NCI-H146 (cell line): ENCODE data around the gene NEK6.

ENCODE experiments used
- DNase-seq: peaks from one replicate; lab custom pipeline; 2025; lab: John Stamatoyannopoulos, UW

Gene NEK6

DNA sequence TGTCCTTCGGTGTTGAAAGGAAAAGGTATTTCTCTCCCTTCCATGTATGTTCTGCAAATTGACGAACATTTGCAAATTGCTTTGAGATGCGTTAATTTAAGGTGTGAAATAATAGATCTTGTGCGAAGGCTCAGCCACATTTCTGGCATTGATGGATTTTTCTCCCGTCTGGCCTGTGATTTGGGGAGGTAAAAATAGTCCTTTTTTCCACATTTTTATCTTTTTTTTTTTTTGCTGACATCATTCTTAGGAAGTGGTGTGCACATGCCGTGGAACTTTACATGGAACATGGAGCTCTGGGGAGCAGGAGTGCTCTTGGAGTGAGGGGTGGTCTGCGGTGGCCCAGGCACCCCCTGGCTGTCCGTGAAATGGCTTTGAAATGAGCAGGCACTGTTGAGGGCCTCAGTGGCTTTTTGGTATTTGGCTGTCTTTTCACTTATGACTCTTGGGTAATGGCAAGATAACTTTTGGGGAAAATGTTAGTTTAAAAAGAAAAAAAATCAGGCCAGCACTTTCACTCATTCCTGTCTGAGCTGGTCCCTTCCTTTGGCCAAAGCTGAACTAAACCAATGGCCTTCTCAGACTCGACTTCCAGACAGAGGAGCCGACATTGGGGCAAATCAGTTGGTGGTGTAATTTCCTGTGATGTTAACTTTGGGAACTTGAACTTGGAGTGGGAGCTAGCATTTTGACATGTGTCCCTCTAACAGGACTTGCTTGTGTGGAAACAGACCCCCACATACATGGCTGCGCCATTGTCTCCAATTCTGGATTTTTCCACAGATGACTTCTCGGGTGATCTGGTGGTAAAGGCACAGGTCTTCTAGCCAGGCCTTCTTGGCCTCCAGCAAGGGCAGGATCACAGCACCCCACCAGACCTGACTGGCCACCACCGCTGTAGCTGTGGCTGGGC, 4.2 kb downstream of the NEK6 start:
- DNase-seq: no peak

DNA sequence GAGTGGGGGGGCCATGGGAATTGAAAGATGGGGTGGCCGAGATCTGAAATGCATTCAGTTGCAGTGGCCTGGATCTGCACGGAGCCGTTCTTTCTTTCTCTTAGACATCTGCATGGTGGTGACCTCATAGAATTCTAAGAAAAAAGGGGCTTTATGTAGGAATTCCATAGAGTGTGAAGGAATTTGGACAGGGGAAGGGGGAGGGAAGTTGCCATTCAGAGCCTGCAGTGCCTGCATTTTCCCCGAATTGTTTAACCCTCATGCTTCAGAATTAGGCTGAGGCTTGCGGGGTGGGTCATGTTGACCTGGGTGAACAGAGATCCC, 4.9 kb downstream of the NEK6 start:
- no peak for DNase-seq

DNA sequence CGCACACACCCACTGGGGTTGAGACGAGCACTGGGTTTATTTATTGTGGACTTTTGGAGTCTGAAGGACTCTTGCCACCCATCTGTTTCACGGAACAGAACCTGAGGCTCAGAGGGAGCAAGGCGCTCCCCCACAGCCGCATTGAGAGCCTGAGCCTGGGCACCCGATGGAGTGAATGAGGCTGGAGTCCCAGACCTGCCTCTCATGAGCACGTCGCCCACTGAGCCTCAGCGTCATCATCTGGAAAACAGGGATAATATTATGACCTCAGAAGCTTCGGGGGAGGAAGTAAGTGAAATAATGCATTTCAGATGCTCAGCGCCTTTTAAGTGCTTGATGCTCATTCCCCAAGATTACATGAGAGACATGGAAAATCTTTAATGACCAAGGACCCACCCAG, 5.5 kb downstream of the NEK6 start:
- no peak for DNase-seq

DNA sequence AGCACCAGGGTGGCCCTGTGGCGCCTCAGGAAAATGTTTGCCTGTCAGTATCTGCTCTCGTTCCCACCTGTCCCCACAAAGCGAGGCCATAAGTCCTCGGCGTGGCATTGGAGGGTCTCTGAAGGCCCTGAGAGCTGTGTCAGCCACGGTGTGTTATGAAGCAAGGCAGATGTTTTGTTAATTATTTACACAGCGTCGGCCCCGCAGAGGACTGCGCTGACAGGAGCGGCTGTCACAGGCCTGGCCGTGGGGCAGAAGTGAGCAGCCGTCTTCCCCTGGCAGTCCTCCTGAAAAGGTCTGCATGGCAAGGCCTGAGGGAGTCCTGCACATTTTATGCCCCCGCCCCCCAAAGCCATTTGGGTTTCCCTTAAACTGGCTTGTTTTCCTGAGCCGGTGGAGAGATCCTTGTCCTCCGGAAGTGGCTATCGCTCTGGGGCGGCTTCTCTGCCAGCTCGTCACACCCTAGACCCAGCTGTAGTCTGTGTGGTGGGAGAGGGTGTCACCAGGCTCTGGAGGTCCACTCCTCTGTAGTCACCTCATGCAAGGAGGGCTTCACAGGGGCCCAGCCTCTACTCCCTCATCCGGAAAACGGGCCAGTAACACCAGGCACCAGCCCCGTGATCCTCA, 6.2 kb downstream of the NEK6 start:
- DNase-seq: no peak

DNA sequence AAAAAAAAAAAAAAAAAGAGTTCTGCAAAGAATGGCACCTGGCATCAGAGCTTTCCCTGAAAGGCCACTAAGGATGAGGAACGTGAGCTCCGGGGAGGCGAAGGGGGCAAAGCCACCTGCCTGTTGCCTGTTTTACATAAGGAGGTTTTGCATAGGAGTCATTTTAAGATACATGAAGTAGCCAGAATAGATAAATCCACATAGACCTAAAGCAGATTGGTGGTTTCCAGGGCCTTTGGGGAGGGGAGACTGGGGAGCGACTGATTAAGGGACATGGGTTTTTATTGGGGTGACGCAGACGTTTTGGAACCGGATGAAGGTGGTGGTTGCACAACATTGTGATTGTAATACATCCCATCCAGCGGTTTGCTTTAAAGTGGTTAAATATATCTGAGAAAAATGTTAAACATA, 7.1 kb downstream of the NEK6 start:
- no peak for DNase-seq

DNA sequence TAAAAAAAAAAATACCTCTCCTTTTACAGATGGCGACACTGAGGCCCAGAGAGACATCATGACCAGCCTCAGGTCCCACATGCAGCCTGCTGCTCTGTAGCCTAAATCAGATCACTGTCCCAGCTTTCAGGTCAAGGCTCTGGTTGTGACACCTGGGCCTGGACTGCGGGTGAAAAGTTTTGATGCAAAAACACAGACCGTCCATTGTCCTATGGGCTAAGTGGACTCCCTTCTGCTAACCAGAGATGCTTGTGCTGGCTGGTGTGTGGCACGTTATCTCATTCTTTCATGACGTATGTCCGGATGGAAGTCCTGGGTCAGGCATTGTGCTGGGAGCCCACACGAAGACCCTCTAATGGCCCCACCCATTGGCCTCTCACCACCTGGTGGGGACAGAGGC, 7.8 kb downstream of the NEK6 start:
- DNase-seq: no peak

DNA sequence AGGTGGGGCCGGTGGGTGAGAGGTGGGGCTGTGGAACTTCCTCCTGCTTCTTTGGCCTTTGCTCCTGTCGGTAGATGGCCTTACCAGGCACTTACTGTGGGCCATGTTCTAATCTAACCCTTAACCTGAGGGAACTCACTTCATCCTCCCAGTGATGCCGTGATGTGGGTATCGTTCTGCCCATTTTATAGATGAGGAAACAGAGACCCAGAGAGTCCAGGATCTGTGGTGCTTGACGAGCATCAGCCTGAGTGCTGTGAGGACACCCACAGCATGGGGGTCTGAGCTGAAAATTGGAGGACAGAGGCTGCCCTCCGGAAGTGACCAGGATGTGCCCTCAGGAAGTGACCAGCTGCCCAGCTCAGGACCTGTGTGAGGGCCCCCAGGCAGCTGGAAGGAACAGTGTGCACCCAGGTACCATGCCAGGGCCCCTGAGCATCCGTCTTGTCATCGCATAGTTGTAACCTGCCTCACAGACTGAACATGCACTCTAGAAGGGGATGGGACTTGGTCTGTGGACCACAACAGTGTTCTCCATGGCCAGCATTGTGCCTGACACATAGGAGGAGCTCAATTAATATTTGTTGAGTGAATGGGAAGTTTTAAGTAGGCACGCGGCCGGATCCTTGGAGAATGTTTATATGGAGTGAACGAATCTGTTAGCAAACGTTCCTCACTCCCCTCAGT, 8.5 kb downstream of the NEK6 start:
- DNase-seq: no peak

DNA sequence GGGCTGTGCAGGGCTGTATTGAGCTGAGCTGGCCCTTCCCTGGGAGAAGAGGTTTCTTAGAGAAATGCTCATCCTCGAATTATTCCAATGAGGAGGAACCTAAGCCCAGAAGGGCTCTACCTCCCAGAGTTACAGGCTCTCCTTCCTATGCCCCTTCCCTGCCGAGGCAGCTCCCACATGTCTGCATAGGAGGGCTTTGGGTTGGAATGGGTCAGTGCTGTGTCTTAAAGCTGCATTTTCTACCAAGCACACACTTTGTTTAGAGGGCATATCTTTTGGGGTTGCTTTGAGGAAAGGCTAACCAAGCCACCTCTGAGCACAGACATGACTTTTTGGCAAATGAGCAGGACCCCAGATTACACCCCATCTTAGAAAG, 9.1 kb downstream of the NEK6 start:
- no peak for DNase-seq

DNA sequence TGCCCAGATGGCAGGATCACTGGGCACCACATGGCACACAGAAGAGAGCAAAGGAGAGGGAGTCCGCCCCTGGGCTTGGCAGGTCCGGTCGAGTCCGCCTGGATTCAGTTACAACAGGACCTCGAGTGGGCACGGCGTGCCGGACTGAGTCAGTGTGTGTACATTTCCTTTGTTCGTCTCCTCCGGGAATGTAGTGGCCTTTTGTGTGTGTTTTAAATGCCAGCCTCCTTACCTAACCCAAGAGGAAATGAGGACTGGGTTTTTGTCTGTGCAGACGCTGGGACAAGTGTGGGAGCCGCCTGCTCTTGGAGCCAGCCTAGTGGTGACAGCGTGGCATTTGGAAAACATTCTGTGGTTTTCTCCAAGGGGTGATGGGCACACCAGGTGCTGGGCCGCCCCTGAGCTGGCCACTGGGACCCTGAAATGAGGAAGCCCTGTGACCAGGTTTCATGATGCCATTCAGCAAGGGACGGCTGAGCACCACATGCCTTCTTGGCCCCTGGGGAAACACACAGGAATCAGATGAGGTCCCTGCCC, 9.6 kb downstream of the NEK6 start:
- DNase-seq: no peak

DNA sequence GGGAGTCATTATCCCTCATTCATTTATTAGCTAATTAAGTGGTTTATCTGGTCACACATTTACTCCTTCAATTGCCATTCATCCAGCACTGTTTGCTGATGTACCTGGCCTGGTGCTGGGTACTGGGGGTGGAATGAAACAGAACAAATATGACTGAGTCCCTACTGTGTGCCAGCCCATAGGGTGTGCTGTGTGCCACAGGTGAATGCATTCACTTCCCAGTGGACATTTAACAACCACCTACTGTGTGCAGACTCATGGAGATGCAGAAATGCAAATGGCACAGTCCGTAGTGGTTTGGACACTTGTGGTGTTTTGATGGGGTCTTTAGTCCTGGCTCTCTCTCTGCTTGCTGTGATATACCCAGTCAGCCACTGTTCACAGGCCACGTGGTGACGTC, 10.5 kb downstream of the NEK6 start:
- no peak for DNase-seq

DNA sequence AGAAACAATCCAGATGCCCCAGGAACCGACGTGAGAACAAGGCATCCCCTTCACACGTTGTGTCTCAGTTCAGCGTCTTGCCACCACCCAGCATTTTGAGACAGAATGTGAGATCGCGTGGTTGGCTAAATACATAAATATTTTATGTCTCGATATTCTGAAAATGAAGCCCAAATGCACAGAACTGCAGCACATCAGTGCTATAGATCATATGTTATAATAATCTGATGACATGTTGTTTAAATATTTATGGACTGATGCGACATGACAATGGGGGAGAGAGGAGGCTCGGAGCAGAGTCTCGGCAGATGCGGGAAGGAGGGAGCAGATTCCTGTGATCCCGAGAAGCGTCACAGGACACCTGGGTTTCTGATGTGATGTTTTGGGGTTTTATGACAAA, 10.9 kb downstream of the NEK6 start:
- DNase-seq: no peak

DNA sequence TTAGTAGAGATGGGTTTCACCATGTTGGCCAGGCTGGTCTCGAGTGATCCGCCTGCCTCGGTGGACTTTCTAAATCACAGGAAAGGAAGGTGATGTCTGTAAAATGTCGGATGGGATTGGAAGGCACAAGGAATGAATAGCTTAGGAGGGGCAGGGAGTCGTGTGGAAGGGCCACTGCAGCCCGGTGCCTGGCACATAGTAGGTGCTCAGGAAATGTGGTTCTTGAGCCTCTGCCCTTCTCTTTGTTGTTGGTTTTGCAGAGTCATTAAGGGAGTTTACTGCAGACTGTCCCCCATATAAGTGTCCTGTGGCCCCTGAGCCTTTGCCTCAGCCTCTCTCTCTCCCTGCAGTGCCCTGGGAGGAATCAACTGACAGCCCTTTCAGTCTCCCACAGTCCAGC, 11.8 kb downstream of the NEK6 start:
- DNase-seq: no peak

DNA sequence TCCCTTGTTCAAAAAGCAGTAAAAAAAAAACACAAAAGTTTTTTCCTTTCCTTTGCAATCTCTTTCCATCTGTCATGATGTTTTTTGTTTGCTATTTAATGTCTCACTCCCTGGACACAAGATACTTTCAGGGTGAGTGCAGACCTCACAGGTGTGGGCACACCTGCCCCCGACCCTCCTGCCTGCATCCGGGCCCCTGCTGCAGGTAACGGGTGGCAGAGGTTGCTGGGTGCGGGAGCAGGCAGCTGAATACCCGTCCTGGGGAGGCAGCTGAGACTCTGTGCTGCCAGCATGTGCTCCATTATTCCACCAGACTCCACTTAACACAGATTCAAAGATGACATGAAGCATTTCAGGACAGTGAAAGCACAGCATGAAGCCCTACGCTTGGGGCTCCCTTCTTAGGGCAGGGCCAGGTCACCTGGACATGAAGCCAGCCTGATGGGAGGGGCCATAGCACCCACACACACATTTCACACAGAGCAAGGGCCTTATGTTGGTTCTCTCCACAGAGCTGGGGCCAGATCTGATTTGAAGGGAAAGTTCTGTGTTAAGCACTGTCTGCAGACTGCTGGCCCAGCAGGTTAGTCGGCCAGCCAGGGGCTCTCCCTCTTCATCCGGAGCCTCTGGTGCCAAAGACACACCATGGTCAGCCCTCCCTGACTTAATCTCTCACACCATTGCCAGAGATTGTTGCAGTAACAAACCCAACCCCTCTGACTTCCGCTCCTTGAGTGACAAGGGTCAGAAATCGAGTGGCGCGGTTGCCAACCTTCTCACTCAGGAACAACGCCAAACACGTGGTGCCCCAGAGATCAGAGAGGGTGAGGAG, 13.0 kb downstream of the NEK6 start:
- DNase-seq: peak; percentile 54

DNA sequence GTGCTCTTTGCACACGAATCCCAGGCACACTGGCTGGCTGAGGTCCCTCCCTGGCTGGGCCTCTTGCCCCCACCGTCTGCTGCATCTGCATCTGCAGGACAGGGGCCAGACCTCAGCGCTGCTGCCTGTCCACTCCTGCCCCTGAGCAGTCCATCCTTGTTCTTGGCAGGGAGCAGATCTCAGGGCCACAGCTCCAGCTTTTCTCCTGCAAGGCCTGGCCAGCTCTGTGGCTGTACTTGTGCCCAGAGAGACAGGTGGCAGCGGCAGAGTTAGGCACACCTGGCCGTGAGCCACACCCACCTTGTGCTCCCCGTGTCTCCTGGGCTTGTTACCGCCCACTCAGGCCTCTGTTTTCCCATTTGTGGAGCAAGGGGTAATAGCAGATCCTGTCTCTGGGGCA, 13.9 kb downstream of the NEK6 start:
- DNase-seq: no peak

DNA sequence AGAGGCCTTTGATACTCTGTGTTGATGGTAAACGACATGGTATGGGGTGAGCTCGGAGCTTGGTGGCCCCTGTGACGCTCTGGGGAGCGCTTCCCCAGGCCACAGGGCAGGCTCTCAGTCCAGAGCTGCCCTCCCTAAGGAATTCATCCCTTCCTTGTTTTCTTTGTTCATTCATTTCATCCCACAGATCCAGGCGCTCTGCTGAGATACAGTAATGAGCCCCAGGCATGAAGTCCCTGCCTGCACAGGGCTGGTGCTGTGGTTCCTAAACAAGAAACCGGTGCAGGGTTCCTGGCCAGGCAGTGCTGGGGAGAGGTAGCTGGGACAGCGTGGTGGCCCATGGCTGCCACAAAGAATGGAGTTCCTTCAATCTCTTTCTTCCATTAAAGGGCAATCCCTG, 14.4 kb downstream of the NEK6 start:
- no peak for DNase-seq

DNA sequence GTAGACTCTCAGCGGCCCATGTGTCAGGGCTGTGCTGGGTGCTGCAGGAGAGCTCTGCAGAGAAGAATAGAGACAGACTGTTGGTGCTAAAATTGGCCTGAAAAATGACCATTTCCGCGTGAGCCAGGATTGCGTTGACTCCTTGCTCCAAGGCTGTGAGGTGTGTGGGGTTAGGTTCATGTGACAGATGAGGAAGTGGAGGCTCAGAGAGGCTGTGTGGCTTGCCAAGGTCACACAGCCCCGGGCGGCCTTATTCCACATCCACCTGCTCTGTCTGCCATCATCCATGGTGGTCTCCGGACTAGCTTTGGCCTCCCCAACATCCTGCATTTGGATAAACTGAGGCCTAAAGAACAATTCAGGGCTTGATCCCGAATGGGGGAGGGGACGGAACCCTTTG, 15.2 kb downstream of the NEK6 start:
- no peak for DNase-seq

DNA sequence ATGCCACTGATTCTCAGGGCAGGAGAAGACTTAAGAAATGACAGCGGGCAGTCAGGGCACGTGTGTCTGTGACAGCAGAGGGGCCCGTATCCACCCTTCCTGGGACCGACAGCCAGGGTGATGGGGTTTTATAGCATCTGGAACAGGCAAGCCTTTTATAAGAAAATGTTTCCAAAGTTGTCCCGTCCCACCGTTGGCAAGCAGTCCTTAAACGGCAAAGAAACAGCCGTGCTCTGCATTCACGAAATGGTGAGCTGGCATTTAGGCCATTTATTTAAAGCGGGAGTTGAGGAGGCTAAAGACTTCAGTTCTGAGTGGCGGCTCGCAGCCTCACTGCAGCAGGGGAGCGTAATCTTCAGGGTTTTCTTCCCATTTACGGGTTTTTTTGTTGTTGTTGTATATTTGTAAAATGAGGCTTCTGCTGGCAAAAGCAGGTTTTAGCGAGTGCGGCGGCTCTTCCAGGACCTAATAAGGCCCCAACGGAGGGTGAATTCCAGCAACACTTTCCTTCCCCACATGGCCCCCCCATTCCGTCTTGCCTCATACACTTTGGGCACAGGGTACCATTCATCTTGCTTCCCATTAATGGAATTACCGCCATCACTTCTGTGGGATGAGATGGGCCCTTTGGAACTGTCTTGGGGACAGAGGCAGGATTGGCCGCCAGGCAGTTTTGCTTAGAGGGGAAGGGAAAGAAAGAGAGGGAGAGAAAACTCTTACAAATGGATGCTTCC, 15.8 kb downstream of the NEK6 start:
- no peak for DNase-seq

DNA sequence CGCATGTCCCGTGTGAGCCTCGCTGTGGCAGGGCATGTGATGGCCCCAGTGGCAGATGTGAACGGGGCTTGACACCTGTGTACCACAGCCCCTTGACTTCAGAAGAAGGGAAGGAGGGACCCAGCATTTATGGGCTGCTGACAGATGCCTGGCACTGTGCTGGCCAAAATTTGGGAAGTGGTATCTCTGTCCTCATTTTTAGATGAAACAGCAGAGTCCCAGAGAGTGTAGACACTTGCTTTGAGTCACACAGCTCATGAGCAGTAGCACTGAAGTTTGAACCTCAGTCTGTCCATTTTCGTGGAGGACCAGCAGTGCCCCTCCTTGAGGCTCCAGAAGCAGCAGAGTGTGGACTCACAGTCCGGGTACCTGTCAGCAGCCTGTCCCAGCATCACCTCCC, 16.5 kb downstream of the NEK6 start:
- no peak for DNase-seq

DNA sequence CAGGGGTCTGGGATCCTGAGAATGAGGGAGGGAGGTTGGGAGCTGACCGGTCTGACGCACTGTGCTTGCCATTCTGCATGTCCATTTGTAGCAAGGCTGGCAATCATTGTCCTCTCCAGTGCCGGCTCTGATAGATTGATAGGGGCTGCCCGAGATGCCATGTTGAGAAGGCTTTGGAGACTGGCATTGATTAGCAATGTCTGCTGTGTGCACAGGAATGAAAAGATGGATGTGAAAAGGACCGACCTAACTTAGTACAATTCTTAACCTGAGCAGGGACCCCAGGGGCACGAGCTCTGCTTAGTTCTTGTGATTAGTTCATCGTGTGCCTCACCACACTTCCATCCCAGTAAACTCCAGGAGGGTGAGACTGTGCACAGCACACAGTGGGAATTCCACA, 17.0 kb downstream of the NEK6 start:
- no peak for DNase-seq

DNA sequence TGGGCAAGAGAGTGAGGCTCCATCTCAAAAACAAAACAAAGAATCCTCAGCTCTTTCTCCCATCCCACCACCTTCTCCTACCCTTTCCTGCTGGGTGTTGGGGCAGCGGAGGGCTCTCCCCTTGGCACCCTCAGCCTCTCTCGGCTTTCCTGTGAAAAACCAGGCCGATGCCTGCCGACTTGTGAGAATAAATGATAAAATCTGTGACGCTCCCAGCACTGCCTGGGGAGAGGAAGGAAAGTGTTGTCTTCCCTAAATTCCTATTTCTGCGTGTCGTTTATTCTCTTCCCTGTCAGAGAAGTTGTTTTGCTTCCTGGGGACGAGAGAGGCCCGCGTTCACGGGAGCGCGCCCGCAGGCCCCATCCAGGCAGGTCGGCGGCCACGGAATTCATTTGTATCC, 19.7 kb downstream of the NEK6 start:
- DNase-seq: no peak

DNA sequence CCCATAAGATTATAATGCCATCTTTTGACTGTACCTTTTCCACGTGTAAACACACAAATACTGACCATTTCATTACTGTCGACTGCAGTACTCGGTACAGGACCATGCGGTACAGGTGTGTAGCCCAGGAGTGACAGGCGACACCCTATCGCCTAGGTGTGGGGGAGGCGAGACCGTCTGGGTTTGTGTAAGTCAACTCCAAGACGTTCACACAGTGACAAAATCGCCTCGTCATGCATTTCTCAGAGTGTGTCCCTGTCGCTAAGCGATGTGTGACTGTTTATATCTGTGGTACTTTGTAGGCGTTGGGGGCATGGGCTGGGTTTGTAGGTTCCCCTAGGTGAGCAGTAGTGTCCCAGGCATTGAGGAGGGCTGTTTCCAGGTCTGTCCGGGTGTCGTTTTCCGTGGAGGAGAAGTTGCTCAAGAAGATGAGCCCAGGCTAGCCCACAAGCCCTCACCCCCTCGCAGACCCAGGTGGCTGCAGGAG, 20.3 kb downstream of the NEK6 start:
- no peak for DNase-seq
